Endothelial cell of umbilical vein (primary cell): ENCODE data around the gene VWA5B2. TPM values are rescaled to one million over a fixed set of nuclear protein-coding genes. Genes with fewer than 3 reads are reported as not detected.

Experiments used
- BruUV-seq: library from RNA; stranded (reverse); fragments of 400-500 nt; replicated peaks from 2 replicates; lab custom pipeline; 2021; lab: Mats Ljungman, UMichigan
- CTCF ChIA-PET: fragments of 300-600, 350-600 bp; sonication (Branson Sonifier 250); formaldehyde crosslinking; loops from one replicate; lab custom pipeline; 2021; ENCODE audit warnings: antibody characterized with exemption, inconsistent platforms; lab: Charles Lee
- POLR2A ChIA-PET: fragments of 300-600, 350-600 bp; sonication (Branson Sonifier 250); formaldehyde crosslinking; loops from one replicate; lab custom pipeline; 2021; ENCODE audit warnings: antibody characterized with exemption, inconsistent platforms; lab: Charles Lee
- DNase-seq: peaks from one replicate; pipeline ENCODE4 v3.0.0-alpha.2; 2011; ENCODE audit warnings: low read depth, low spot score
- FAIRE-seq: peaks from 2 replicates; lab custom pipeline; 2011; peaks lifted over from hg19 to GRCh38; lab: Jason Lieb, UNC
- H2AFZ ChIP-seq: 2 replicates; pipeline ENCODE4 v1.6.0; 2012; ENCODE audit warnings: low read depth, low read length, control low read depth, inconsistent platforms
- H3K27ac ChIP-seq: 2 replicates; pipeline ENCODE4 v1.5.1; 2011; ENCODE audit warnings: low read depth, mild to moderate bottlenecking, control low read depth, low read length, moderate library complexity; ENCODE audit not compliant: insufficient read depth
- H3K27me3 ChIP-seq, 2 experiments: 2 replicates each; pipeline versions ENCODE4 v1.6.0 to v1.6.1; 2011; ENCODE audit warnings: low read length in 2 of 2, mixed read lengths in 1 of 2; ENCODE audit not compliant: control insufficient read depth in 2 of 2, insufficient read depth in 2 of 2
- H3K36me3 ChIP-seq, 2 experiments: 2 replicates in 1 of 2; 3 replicates in 1 of 2; pipeline ENCODE4 v1.5.1; 2011; ENCODE audit warnings: low read length in 2 of 2, mild to moderate bottlenecking in 1 of 2, moderate library complexity in 1 of 2; ENCODE audit not compliant: control insufficient read depth in 2 of 2, insufficient read depth in 2 of 2; ENCODE audit errors: extremely low read depth in 1 of 2
- H3K4me1 ChIP-seq: 3 replicates; pipeline ENCODE4 v1.5.1; 2011; ENCODE audit warnings: mild to moderate bottlenecking, low read length; ENCODE audit not compliant: control insufficient read depth, insufficient read depth; ENCODE audit errors: extremely low read depth
- H3K4me2 ChIP-seq: 2 replicates; pipeline ENCODE4 v1.6.1; 2011; ENCODE audit warnings: low read length, control low read depth, mixed read lengths; ENCODE audit not compliant: insufficient read depth
- H3K4me3 ChIP-seq, 3 experiments: fragments of 200-600 bp in 1 of 3; sonication (generic), shearing (Covaris generic) in 1 of 3; replicated peaks in 1 of 3; 2 replicates each; pipeline ENCODE4 v1.5.1; 2011 to 2016; ENCODE audit warnings: control low read depth in 3 of 3, low read length in 3 of 3, mild to moderate bottlenecking in 2 of 3, inconsistent platforms in 1 of 3, low read depth in 1 of 3, moderate library complexity in 1 of 3; ENCODE audit not compliant: insufficient read depth in 1 of 3
- H3K79me2 ChIP-seq: 2 replicates; pipeline ENCODE4 v1.6.0; 2012; ENCODE audit warnings: low read length, inconsistent platforms; ENCODE audit not compliant: control insufficient read depth, insufficient read depth
- H3K9ac ChIP-seq: replicated peaks from 2 replicates; pipeline ENCODE3; 2011; ENCODE audit warnings: low read length, control low read depth; ENCODE audit not compliant: insufficient read depth; ENCODE audit errors: extremely low read depth
- H3K9me1 ChIP-seq: replicated peaks from 3 replicates; pipeline ENCODE4 v1.6.0; 2011; ENCODE audit warnings: mild to moderate bottlenecking, low read length; ENCODE audit not compliant: control insufficient read depth, insufficient read depth; ENCODE audit errors: extremely low read depth
- H3K9me3 ChIP-seq: replicated peaks from 2 replicates; pipeline ENCODE4 v1.5.1; 2012; ENCODE audit warnings: low read length, inconsistent platforms; ENCODE audit not compliant: control insufficient read depth, insufficient read depth
- H4K20me1 ChIP-seq: replicated peaks from 2 replicates; pipeline ENCODE3; 2011; ENCODE audit warnings: mild to moderate bottlenecking, low read length; ENCODE audit not compliant: control insufficient read depth, insufficient read depth; ENCODE audit errors: extremely low read depth
- EZH2 ChIP-seq: IDR thresholded peaks from 2 replicates; pipeline ENCODE4 v1.6.1; 2012; ENCODE audit warnings: borderline replicate concordance, low read depth, mild to moderate bottlenecking, moderate library complexity, low read length, inconsistent platforms; ENCODE audit not compliant: severe bottlenecking
- FOS ChIP-seq: IDR thresholded peaks from 2 replicates; pipeline ENCODE4 v1.6.1; 2011; ENCODE audit warnings: mild to moderate bottlenecking, low read length, moderate library complexity, borderline replicate concordance; ENCODE audit not compliant: insufficient read depth
- GATA2 ChIP-seq: IDR thresholded peaks from 2 replicates; pipeline ENCODE4 v1.7.0; 2011; ENCODE audit warnings: low read depth, mild to moderate bottlenecking, moderate library complexity, mixed read lengths, low read length; ENCODE audit not compliant: insufficient read length, insufficient read depth
- JUN ChIP-seq: IDR thresholded peaks from 2 replicates; pipeline ENCODE4 v1.6.1; 2011; ENCODE audit warnings: borderline replicate concordance, low read depth; ENCODE audit not compliant: insufficient read length, insufficient read depth
- MYC ChIP-seq: IDR thresholded peaks from one replicate; pipeline ENCODE4 v1.6.1; 2011; ENCODE audit warnings: mild to moderate bottlenecking, low read depth, low read length
- POLR2A ChIP-seq: IDR thresholded peaks from 2 replicates; pipeline ENCODE4 v1.6.1; 2012; ENCODE audit warnings: low read depth, mild to moderate bottlenecking, control low read depth, low read length
- POLR2AphosphoS5 ChIP-seq: IDR thresholded peaks from 2 replicates; pipeline ENCODE4 v1.6.1; 2012; ENCODE audit warnings: low read depth, mild to moderate bottlenecking, control low read depth, low read length, moderate library complexity; ENCODE audit not compliant: insufficient read depth
- dilution Hi-C: fragments of 300-500 bp; cut with MboI; formaldehyde crosslinking; loops from one replicate; pipeline ENCODE4 v1.15.0; 2019; ENCODE audit warnings: low sequenced_read_pairs; ENCODE audit not compliant: extremely low pct_ligation_motif_present
- intact Hi-C: fragments of 100-400 bp; cut with micrococcal nuclease; formaldehyde crosslinking; loops from one replicate; pipeline ENCODE4 v1.10.0; 2022
- polyA plus RNA-seq, 4 experiments: library from polyadenylated mRNA; depleted of rRNA in 3 of 4; stranded (reverse) in 3 of 4; unstranded in 1 of 4; fragments of >200 nt; gene quantifications; 2 replicates each; pipeline versions ENCODE4 v1.2.1 to v1.2.3, GENCODE V29; 2011 to 2012; ENCODE audit warnings: missing spikeins in 1 of 4
- total RNA-seq: library from RNA; stranded (reverse); gene quantifications from 2 replicates; pipeline ENCODE4 v1.2.3, GENCODE V29; 2021
- TF ChIP-seq, protein P1 (sequence below), 2 donors: IDR thresholded peaks; 1 replicate in 1 of 2; 2 replicates in 1 of 2; pipeline ENCODE4 v1.5.1; 2011; ENCODE audit warnings: low read length in 2 of 2, mild to moderate bottlenecking in 2 of 2, moderate library complexity in 2 of 2, control low read depth in 1 of 2, inconsistent platforms in 1 of 2, low read depth in 1 of 2; ENCODE audit not compliant: insufficient read depth in 1 of 2; ENCODE audit errors: extremely low read depth in 1 of 2
- TF ChIP-seq, protein P2 (sequence below): IDR thresholded peaks from 2 replicates; pipeline ENCODE4 v1.6.1; 2011; ENCODE audit not compliant: insufficient read depth, insufficient read length

The VWA5B2 gene
- total and polyA plus RNA-seq, 2 donors (not counting 3 experiments of a cell fraction or from before 2014, with no cell fraction given) = 0.03 TPM; not detected in 1

- Histone ChIP-seq H3K27ac (no peak overlapping the region), H3K9me3 (no peaks in the 10 kb centered on the region), H2AFZ (no peak overlapping the region), H3K9ac (no peak overlapping the region), H4K20me1 (no peaks in the 10 kb centered on the region), H3K36me3 (no peaks in the 10 kb centered on the region), H3K4me3 (no peak overlapping the region), H3K4me1 (peaks cover 4% of the 10 kb centered on the region), H3K79me2 (no peaks in the 10 kb centered on the region), H3K27me3 (peaks cover 38 to 55% of the 10 kb centered on the region in 2 experiments), H3K9me1 (no peaks in the 10 kb centered on the region), H3K4me2 (no peak overlapping the region)
- dilution Hi-C loops = no loop called here
- BruUV-seq = no TSS peak
- no peak for FAIRE-seq
- ChIA-PET POLR2A (no interaction called here), CTCF (interaction anchor here (1.0 to 1.4 kb wide), 3 partner anchors 20 to 59 kb away, joined by 3 read pairs; partner anchors contain the start of gene EEF1AKMT4)
- no peak for DNase-seq
- peak; percentile 92 for TF ChIP-seq EZH2
- TF ChIP-seq FOS = no peak
- intact Hi-C loops = no loop called here
Measured at GRCh38 chr3:184230081-184230602, 757 bp downstream of the VWA5B2 start.

DNA sequence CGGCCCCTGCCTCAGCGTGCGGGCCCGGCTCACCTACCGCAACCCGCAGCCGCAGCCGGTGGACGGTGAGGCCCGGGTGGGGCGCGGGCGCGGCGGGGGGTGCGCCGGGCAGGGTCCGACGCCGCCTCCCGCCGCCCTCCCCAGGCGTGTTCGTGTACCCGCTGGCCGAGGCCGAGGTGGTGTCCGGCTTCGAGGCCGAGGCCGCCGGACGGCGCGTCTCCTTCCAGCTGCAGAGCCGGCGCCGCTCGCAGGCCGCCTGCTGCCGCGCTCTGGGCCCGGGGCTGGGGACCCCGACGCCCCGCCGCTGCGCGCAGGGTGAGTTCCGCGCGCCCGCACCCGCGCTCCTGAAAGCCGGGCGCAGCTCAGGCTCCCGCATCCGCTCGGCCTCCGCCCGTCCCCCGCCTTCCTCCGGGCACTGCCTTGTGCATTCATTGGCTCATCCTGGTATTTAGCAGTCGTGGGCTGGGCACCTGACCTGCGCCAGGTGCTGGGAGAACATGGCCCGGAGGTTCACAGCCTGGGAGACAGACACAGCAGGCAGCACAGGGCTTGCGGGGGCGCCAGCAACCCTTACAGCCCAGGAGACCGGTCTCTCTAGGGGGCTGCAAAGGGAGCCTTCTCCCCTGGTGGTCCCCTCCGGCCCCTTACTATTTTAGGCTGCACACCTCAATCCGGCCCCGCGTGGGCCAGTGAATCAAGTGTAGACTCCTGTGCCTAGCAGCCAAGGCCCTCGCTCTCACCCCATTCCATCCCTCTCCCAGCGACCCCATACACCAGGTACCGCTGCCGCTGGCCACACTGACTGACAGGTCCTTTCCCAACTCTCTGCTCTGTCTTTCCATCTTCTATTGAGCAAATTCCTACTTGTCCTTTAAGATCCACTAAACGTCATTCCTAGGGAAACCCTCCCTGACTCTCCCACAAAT lies 1.5 kb downstream of the VWA5B2 start:
- H4K20me1 ChIP-seq = no peaks in the 10 kb centered on the region
- BruUV-seq = no TSS peak

More for the DNA sequence above, 1.5 kb downstream of the VWA5B2 start:
- Histone ChIP-seq H3K9me3 (no peaks in the 10 kb centered on the region), H3K9me1 (no peaks in the 10 kb centered on the region), H3K4me3 (no peak overlapping the region), H3K79me2 (no peaks in the 10 kb centered on the region), H3K27ac (no peak overlapping the region), H3K27me3 (peaks cover 38 to 55% of the 10 kb centered on the region in 2 experiments), H3K4me2 (no peak overlapping the region), H3K36me3 (no peaks in the 10 kb centered on the region), H3K4me1 (peaks cover 4% of the 10 kb centered on the region), H2AFZ (no peak overlapping the region), H3K9ac (no peak overlapping the region)
- no peak for TF ChIP-seq GATA2
- TF ChIP-seq JUN = no peak
- TF ChIP-seq MYC = no peak
- TF ChIP-seq, protein P1, sequence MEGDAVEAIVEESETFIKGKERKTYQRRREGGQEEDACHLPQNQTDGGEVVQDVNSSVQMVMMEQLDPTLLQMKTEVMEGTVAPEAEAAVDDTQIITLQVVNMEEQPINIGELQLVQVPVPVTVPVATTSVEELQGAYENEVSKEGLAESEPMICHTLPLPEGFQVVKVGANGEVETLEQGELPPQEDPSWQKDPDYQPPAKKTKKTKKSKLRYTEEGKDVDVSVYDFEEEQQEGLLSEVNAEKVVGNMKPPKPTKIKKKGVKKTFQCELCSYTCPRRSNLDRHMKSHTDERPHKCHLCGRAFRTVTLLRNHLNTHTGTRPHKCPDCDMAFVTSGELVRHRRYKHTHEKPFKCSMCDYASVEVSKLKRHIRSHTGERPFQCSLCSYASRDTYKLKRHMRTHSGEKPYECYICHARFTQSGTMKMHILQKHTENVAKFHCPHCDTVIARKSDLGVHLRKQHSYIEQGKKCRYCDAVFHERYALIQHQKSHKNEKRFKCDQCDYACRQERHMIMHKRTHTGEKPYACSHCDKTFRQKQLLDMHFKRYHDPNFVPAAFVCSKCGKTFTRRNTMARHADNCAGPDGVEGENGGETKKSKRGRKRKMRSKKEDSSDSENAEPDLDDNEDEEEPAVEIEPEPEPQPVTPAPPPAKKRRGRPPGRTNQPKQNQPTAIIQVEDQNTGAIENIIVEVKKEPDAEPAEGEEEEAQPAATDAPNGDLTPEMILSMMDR (IDR thresholded peaks at IDR 0.05; ENCODE audit: extremely low read depth in 1 of 2, insufficient read depth in 1 of 2, low read depth in 1 of 2, low read length in 2 of 2) = no peak
- no peak for TF ChIP-seq POLR2A
- no peak for TF ChIP-seq POLR2AphosphoS5
- TF ChIP-seq EZH2 = peak; percentile 87
- TF ChIP-seq, protein P2, sequence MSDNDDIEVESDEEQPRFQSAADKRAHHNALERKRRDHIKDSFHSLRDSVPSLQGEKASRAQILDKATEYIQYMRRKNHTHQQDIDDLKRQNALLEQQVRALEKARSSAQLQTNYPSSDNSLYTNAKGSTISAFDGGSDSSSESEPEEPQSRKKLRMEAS = no peak
- POLR2A ChIA-PET = interaction anchor here (0.6 kb wide), 1 partner anchor 26 kb away, joined by 4 read pairs; no protein-coding TSS in a partner anchor
- dilution Hi-C loops = no loop called here
- intact Hi-C loops = no loop called here
- no peak for DNase-seq
- CTCF ChIA-PET = interaction anchor here (1.0 to 1.4 kb wide), 2 partner anchors 19 to 54 kb away, joined by 3 read pairs; partner anchors contain the start of gene EEF1AKMT4
- no peak for FAIRE-seq
